IMR-90 (cell line): ENCODE measurements around the gene FUT8. TPM values are rescaled to one million over a fixed set of nuclear protein-coding genes. Genes with fewer than 3 reads are reported as not detected.

Source experiments
- ATAC-seq: fragments of 200-7000 bp; cut with Tn5 transposase; 2 replicates; pipeline ENCODE4 v1.9.1; 2020; ENCODE audit warnings: low read depth, mild to moderate bottlenecking, moderate library complexity
- BruUV-seq: library from RNA; stranded (reverse); fragments of 400-500 nt; replicated peaks from 2 replicates; lab custom pipeline; 2021; lab: Mats Ljungman, UMichigan
- CTCF ChIA-PET: fragments of 300-600 bp; formaldehyde crosslinking; extraction: SDS; loops from one replicate; lab custom pipeline; 2021; ENCODE audit warnings: antibody characterized with exemption; lab: Yijun Ruan, JAX
- POLR2A ChIA-PET: fragments of 300-600 bp; sonication (Branson Sonifier 250); formaldehyde crosslinking; loops from one replicate; lab custom pipeline; 2022; ENCODE audit warnings: antibody characterized with exemption; ENCODE audit not compliant: unreplicated experiment; lab: Charles Lee
- DNase-seq: peaks from one replicate; pipeline ENCODE4 v3.0.0; 2013
- H2AFZ ChIP-seq: replicated peaks from 2 replicates; pipeline ENCODE3; 2013; ENCODE audit warnings: low read length, mild to moderate bottlenecking; ENCODE audit not compliant: poor library complexity
- H2AK5ac ChIP-seq: 2 replicates; pipeline ENCODE4 v1.6.1; 2013; ENCODE audit warnings: low read depth, low read length, inconsistent platforms
- H2AK9ac ChIP-seq: replicated peaks from 2 replicates; pipeline ENCODE3; 2013; ENCODE audit warnings: mild to moderate bottlenecking, low read depth, low read length, moderate library complexity; ENCODE audit not compliant: poor library complexity
- H2BK120ac ChIP-seq: 2 replicates; pipeline ENCODE4 v1.6.1; 2013; ENCODE audit warnings: low read depth, low read length, inconsistent platforms
- H2BK15ac ChIP-seq: 3 replicates; pipeline ENCODE4 v1.6.1; 2013; ENCODE audit warnings: low read depth, low read length, inconsistent platforms
- H2BK20ac ChIP-seq: 2 replicates; pipeline ENCODE4 v1.6.1; 2013; ENCODE audit warnings: low read depth, mild to moderate bottlenecking, inconsistent platforms, low read length, moderate library complexity
- H2BK5ac ChIP-seq: 2 replicates; pipeline ENCODE4 v1.6.1; 2013; ENCODE audit warnings: mild to moderate bottlenecking, low read depth, low read length, inconsistent platforms; ENCODE audit not compliant: poor library complexity, severe bottlenecking
- H3K14ac ChIP-seq: replicated peaks from 2 replicates; pipeline ENCODE4 v1.6.1; 2013; ENCODE audit warnings: low read depth, low read length, inconsistent platforms
- H3K18ac ChIP-seq: 2 replicates; pipeline ENCODE4 v1.6.1; 2013; ENCODE audit warnings: low read depth, low read length, control low read depth
- H3K23ac ChIP-seq: 2 replicates; pipeline ENCODE4 v1.6.1; 2013; ENCODE audit warnings: low read depth, low read length, inconsistent platforms
- H3K27ac ChIP-seq: 2 replicates; pipeline ENCODE4 v1.5.1; 2013; ENCODE audit warnings: mild to moderate bottlenecking, control low read depth, low read length; ENCODE audit not compliant: insufficient read depth
- H3K27me3 ChIP-seq: 2 replicates; pipeline ENCODE4 v1.6.1; 2013; ENCODE audit warnings: low read length; ENCODE audit not compliant: control insufficient read depth, insufficient read depth
- H3K36me3 ChIP-seq: 2 replicates; pipeline ENCODE4 v1.6.1; 2013; ENCODE audit warnings: low read length, mixed read lengths; ENCODE audit not compliant: control insufficient read depth, insufficient read depth
- H3K4ac ChIP-seq: 2 replicates; pipeline ENCODE4 v1.6.1; 2013; ENCODE audit warnings: low read depth, low read length, inconsistent platforms
- H3K4me1 ChIP-seq: 2 replicates; pipeline ENCODE4 v1.6.1; 2013; ENCODE audit warnings: low read length, mixed read lengths; ENCODE audit not compliant: control insufficient read depth, insufficient read depth
- H3K4me2 ChIP-seq: 2 replicates; pipeline ENCODE4 v1.6.1; 2013; ENCODE audit warnings: low read depth, mild to moderate bottlenecking, control low read depth, low read length, moderate library complexity
- H3K4me3 ChIP-seq: 2 replicates; pipeline ENCODE4 v1.5.1; 2013; ENCODE audit warnings: low read depth, mild to moderate bottlenecking, control low read depth, low read length, moderate library complexity; ENCODE audit not compliant: insufficient read depth
- H3K56ac ChIP-seq: 2 replicates; pipeline ENCODE4 v1.6.1; 2013; ENCODE audit warnings: low read length, inconsistent platforms; ENCODE audit not compliant: insufficient read depth; ENCODE audit errors: extremely low read depth
- H3K79me1 ChIP-seq, 2 experiments: 2 replicates each; pipeline ENCODE4 v1.6.1; 2013; ENCODE audit warnings: low read length in 2 of 2, inconsistent platforms in 1 of 2, low read depth in 1 of 2
- H3K9ac ChIP-seq: 2 replicates; pipeline ENCODE4 v1.6.1; 2013; ENCODE audit warnings: low read depth, low read length, control low read depth
- H3K9me1 ChIP-seq: 2 replicates; pipeline ENCODE4 v1.6.1; 2013; ENCODE audit warnings: low read length, inconsistent platforms; ENCODE audit not compliant: insufficient read depth
- H3K9me3 ChIP-seq: 2 replicates; pipeline ENCODE4 v1.6.1; 2013; ENCODE audit warnings: low read length; ENCODE audit not compliant: control insufficient read depth, insufficient read depth
- H4K20me1 ChIP-seq: 2 replicates; pipeline ENCODE4 v1.6.1; 2013; ENCODE audit warnings: low read length, inconsistent platforms; ENCODE audit not compliant: insufficient read depth
- H4K5ac ChIP-seq: 2 replicates; pipeline ENCODE4 v1.6.1; 2013; ENCODE audit warnings: mild to moderate bottlenecking, low read depth, low read length, control low read depth
- H4K8ac ChIP-seq, 2 experiments: 2 replicates each; pipeline ENCODE4 v1.6.1; 2013; ENCODE audit warnings: low read depth in 2 of 2, low read length in 2 of 2, control low read depth in 1 of 2, inconsistent platforms in 1 of 2
- H4K91ac ChIP-seq: 2 replicates; pipeline ENCODE4 v1.6.1; 2013; ENCODE audit warnings: low read depth, low read length, inconsistent platforms; ENCODE audit not compliant: insufficient read depth
- MAFK ChIP-seq: IDR thresholded peaks from 2 replicates; pipeline ENCODE4 v1.6.1; 2012; ENCODE audit warnings: low read depth, low read length, improper control_type of control experiment
- NFE2L2 ChIP-seq: fragments of 150-350 bp; IDR thresholded peaks from 2 replicates; pipeline ENCODE4 v1.6.1; 2016; ENCODE audit warnings: low read depth, mild to moderate bottlenecking, low read length
- RAD21 ChIP-seq: IDR thresholded peaks from 2 replicates; pipeline ENCODE4 v1.6.1; 2012; ENCODE audit warnings: low read length, improper control_type of control experiment
- RCOR1 ChIP-seq: IDR thresholded peaks from 2 replicates; pipeline ENCODE4 v1.6.1; 2012; ENCODE audit warnings: mild to moderate bottlenecking, low read length, improper control_type of control experiment; ENCODE audit not compliant: insufficient replicate concordance
- SMC3 ChIP-seq: fragments of 150-350 bp; IDR thresholded peaks from 2 replicates; pipeline ENCODE4 v1.6.1; 2016; ENCODE audit warnings: low read depth, mild to moderate bottlenecking, antibody characterized with exemption, low read length, moderate library complexity
- USF2 ChIP-seq: fragments of 150-350 bp; IDR thresholded peaks from 2 replicates; pipeline ENCODE4 v1.6.1; 2017; ENCODE audit warnings: mild to moderate bottlenecking, antibody characterized with exemption, low read length, low read depth
- WGBS, 2 experiments: methylation state at CpG; one replicate each; pipeline versions ENCODE4 v1.1.5 to v1.1.7; 2013; ENCODE audit warnings: missing lambda C conversion rate in 2 of 2; ENCODE audit not compliant: insufficient read length in 1 of 2; ENCODE audit errors: extremely low coverage in 2 of 2; 5-methylcytosine and 5-hydroxymethylcytosine counted together
- dilution Hi-C: fragments of 300-500 bp; cut with HindIII; formaldehyde crosslinking; loops from one replicate; pipeline ENCODE4 v1.14.3; 2018; ENCODE audit warnings: low sequenced_read_pairs; ENCODE audit not compliant: unreplicated experiment
- in situ Hi-C: fragments of 300-500 bp; cut with MboI; formaldehyde crosslinking; loops from 3 replicates; pipeline ENCODE4 v1.14.3; 2019; ENCODE audit warnings: low sequenced_read_pairs, inconsistent platforms, mixed read lengths
- intact Hi-C: fragments of 100-400 bp; cut with micrococcal nuclease; formaldehyde crosslinking; loops from 2 replicates; pipeline ENCODE4 v1.10.0; 2022
- polyA plus RNA-seq, 3 experiments: library from polyadenylated mRNA; depleted of rRNA; stranded (reverse); fragments of >200 nt; gene quantifications; 2 replicates each; pipeline ENCODE4 v1.2.3, GENCODE V29; 2012; ENCODE audit warnings: low replicate concordance in 1 of 3
- total RNA-seq: library from RNA; depleted of rRNA; stranded (reverse); fragments of >200 nt; gene quantifications from 2 replicates; pipeline ENCODE4 v1.2.3, GENCODE V29; 2012

FUT8 gene
- total and polyA plus RNA-seq, 2 of the 4 experiments (the other 2 are of a cell fraction) = 15.6 to 72.9 TPM

GRCh38 chr14:65491274-65491673 is 78.7 kb downstream of the FUT8 start:
- H3K9ac ChIP-seq = no peak overlapping the region
- dilution Hi-C loops (no loop called here), intact Hi-C loops (no loop called here), in situ Hi-C loops (no loop called here)
- H2AK9ac ChIP-seq = no peak overlapping the region
- CTCF ChIA-PET = interaction anchor here (0.6 kb wide), 1 partner anchor 169 kb away, joined by 3 read pairs; no protein-coding TSS in a partner anchor
- no peak overlapping the region for H3K4me3 ChIP-seq
- H2BK5ac ChIP-seq = no peak overlapping the region
- no peak for ATAC-seq
- H2BK20ac ChIP-seq = no peak overlapping the region
- H3K4ac ChIP-seq = no peak overlapping the region
- no peak overlapping the region for H3K23ac ChIP-seq
- H3K4me1 ChIP-seq = no peaks in the 10 kb centered on the region
- no peak for DNase-seq
- POLR2A ChIA-PET = no interaction called here
- no peaks in the 10 kb centered on the region for H3K9me3 ChIP-seq
- no peak overlapping the region for H2AK5ac ChIP-seq
- peaks cover 1 to 8% of the 10 kb centered on the region in 2 experiments; a peak in 3 of 4 replicates for H3K79me1 ChIP-seq
- no peaks in the 10 kb centered on the region for H3K27me3 ChIP-seq
- no peak overlapping the region for H3K4me2 ChIP-seq
- H2BK15ac ChIP-seq = no peak overlapping the region
- no peak overlapping the region for H4K8ac ChIP-seq
- H3K56ac ChIP-seq = no peak overlapping the region
- H4K5ac ChIP-seq = no peak overlapping the region
- H4K20me1 ChIP-seq = no peaks in the 10 kb centered on the region
- H3K9me1 ChIP-seq = no peaks in the 10 kb centered on the region
- no peak for TF ChIP-seq MAFK
- TF ChIP-seq USF2 = no peak
- TF ChIP-seq RCOR1 = no peak
- no peak for TF ChIP-seq RAD21
- TF ChIP-seq NFE2L2 = no peak
- TF ChIP-seq SMC3 = no peak
- H3K36me3 ChIP-seq = no peaks in the 10 kb centered on the region
- no peak overlapping the region for H3K18ac ChIP-seq
- H2AFZ ChIP-seq = no peak overlapping the region
- no peak overlapping the region for H4K91ac ChIP-seq
- BruUV-seq = no TSS peak
- no peak overlapping the region for H3K27ac ChIP-seq
- WGBS, 2 experiments = no CpG with 5 or more reads among the region's 1 CpG
- no peak overlapping the region for H3K14ac ChIP-seq
- H2BK120ac ChIP-seq = no peak overlapping the region
